ENCODE results near the gene FMN1.

Gene FMN1

DNA sequence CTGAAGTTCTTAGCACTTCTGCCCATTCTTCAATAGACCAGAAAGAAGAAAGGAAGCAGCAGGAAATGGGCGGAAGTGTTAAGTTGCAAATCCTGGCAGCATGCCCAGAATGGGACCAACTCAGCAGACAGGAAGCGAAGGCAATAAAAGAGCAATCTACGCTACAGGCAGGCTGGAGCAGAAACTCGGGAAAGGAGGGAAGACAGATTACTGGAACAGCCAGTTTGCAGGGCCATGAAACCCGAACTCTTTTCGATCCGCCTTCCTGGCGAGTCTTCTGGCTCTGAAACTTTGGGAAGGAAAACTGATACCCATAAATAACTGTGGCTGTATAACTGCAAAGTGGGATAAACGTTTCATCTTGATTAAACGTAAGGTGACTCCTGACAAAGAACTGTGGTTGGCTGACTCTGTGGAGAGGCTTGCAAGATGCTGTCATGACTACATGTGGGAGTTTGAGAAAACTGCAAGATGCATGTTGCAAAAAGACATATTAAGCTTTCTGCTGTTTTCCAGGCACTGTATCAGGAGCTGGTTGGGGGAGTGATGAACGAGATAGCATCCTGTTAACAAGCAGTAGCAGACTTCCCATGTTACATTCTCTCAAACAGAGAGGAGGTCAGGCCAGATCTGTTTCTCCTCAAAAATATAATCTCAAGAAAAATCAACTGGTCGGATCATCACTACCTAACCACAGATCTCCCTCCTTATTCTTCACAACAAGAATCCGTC, 67.8 kb downstream of the FMN1 start:
- DNase-seq (ENCODE audit: low read depth in 2 of 3, low spot score in 2 of 3) = peak in 1 of 3 experiments; percentile 19

- no peak for DNase-seq (ENCODE audit: low read depth in 2 of 3, low spot score in 2 of 3)
Measured at GRCh38 chr15:33125894-33126537, 68.5 kb downstream of the FMN1 start.

DNA sequence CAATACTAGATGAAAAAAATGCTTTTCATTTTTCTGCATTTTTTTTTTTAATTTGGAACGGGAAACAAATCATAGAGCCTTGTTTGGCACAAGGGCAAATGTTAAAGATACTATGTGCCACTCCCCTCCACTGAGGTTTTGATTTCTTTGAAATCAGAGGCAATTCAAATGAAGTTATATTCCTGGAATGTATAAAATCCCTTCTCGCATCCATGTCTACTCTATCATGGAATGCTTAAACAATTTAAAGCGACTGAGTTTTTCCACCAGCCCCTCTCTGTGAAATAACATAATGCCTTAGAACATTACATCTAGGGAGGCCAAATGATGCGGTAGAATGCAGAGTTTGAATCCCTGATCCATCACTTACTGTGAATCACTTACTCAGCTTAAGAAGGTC, 69.7 kb downstream of the FMN1 start:
- no peak for DNase-seq (ENCODE audit: low read depth in 2 of 3, low spot score in 2 of 3)

- no peak for DNase-seq (ENCODE audit: low read depth in 2 of 3, low spot score in 2 of 3)
Measured at GRCh38 chr15:33124279-33124678, 70.2 kb downstream of the FMN1 start.

DNA sequence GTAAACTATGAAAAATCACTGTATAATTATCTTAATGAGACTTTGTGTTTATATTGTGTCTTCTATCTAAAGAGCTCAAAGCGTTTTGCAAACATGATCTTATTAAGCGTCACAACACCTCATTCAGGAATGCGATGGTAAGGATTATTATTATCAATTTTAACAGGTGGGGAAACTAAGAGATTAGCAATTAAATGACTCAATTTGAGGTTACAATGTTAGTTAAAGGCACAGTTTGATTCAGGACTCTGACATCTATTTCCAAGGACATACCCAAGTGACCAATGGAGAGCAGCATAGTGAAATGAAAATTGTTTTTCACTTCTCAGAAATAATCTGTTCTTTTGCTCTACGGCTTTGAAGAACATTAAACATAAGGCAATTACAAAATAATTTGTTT, 74.6 kb downstream of the FMN1 start:
- no peak for DNase-seq (ENCODE audit: low read depth in 2 of 3, low spot score in 2 of 3)

GRCh38 chr15:33119273-33119672, 75.2 kb downstream of the FMN1 start:
- DNase-seq (ENCODE audit: low read depth in 2 of 3, low spot score in 2 of 3) = no peak

DNA sequence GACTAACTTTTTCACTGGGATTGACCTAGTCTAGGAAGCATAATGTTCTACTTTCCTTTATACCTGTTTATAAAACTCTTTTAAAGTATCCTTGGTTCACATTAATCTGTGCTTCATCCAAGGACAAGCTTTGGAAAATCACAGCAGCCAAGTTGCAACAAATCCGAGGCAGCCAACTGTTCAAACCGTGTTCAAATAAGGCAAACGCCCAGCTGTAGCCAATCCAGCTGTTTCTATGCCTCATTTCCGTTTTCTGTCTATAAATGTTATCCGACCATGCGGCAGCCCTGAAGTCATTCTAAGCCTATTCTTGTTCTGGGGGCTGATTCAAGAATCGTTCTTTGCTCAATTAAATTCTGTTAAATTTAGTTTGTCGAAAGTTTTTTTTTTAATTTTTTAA, 78.3 kb downstream of the FMN1 start:
- no peak for DNase-seq (ENCODE audit: low read depth in 2 of 3, low spot score in 2 of 3)

GRCh38 chr15:33115191-33115861, 79.2 kb downstream of the FMN1 start:
- no peak for DNase-seq (ENCODE audit: low read depth in 2 of 3, low spot score in 2 of 3)

GRCh38 chr15:33114374-33114717, 80.2 kb downstream of the FMN1 start:
- no peak for DNase-seq (ENCODE audit: low read depth in 2 of 3, low spot score in 2 of 3)

- no peak for DNase-seq (ENCODE audit: low read depth in 2 of 3, low spot score in 2 of 3)
Measured at GRCh38 chr15:33113666-33114373, 80.7 kb downstream of the FMN1 start.

DNA sequence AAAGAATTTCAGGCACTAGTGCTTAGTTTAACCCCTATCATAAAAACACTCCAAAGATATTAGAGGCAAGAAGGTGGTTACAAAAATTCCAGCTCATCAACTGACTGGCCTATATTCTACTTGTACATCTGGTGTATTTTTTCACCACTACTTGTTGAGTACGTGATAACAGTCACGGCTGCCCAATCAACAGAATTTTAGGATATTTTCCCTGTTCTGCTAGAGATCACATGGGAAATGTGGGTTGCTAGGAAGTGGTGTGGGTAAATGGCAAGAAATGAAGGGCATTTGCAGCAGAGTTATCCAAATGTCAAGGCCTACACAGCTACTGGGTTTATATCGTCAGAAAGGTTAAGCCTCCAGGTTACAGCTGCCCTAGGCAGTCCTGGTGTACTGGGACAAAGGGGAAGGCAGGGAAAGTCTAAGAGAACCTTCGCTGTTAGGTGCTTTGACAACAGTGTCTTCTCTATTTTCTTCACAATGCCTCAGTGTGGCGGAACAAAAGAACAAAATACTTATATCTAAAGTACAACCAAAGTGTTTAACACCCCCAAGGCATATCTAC, 81.9 kb downstream of the FMN1 start:
- no peak for DNase-seq (ENCODE audit: low read depth in 2 of 3, low spot score in 2 of 3)

DNA sequence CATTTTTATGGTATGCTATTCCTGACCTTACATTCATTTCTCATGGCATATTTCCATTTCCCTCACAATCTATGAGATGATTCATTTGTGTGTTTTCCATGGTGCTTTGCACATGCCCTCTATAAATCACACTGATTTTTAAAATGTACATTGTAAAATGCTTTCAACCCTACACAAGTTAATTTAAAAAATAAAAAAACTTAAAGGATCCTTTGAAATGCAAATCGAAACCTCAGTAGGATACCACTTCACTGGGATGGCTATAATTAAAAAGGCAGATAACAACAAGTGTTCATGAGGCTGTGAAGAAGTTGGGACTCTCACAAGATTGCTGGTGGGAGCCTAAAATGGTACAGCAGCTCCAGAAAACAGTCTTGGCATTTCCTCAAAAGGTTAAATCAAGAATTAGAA, 83.5 kb downstream of the FMN1 start:
- DNase-seq (ENCODE audit: low read depth in 2 of 3, low spot score in 2 of 3) = no peak

DNA sequence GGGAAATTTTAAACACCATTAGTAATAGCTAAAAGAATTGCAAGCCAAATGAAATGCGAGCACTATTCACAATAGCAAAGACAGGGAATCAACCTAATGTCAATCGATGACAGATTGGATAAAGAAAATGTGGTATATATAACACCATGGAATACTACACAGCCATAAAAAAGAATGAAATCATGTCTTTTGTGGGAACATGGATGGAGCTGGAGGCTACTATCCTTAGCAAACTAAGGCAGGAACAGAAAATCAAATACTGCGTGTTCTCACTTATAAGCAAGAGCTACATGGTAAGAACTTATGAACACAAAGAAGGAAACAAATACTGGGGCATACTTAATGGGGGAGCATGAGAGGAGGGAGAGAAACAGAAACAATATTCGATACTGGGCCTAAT, 85.2 kb downstream of the FMN1 start:
- no peak for DNase-seq (ENCODE audit: low read depth in 2 of 3, low spot score in 2 of 3)

- no peak for DNase-seq (ENCODE audit: low read depth in 2 of 3, low spot score in 2 of 3)
Measured at GRCh38 chr15:33108518-33108917, 86.0 kb downstream of the FMN1 start.

DNA sequence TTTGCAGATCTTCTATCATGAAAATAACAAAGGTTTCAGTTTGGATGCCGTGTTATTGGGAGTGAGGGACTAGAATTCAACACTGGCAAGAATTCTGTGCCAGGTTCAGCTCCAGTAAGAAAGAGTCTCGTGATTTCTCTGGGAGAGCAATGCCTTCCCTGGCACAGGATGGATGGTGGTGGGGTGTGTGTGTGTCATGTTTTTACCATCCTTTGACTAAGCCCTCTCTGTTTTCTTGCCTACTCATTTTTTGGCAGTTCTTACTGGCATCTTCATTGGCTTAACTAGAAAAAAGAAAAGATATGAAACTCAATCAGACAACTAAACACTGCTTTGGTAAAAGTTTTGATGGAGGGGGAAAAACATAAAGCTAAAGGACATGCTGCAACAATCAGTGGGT, 86.6 kb downstream of the FMN1 start:
- DNase-seq (ENCODE audit: low read depth in 2 of 3, low spot score in 2 of 3) = no peak

DNA sequence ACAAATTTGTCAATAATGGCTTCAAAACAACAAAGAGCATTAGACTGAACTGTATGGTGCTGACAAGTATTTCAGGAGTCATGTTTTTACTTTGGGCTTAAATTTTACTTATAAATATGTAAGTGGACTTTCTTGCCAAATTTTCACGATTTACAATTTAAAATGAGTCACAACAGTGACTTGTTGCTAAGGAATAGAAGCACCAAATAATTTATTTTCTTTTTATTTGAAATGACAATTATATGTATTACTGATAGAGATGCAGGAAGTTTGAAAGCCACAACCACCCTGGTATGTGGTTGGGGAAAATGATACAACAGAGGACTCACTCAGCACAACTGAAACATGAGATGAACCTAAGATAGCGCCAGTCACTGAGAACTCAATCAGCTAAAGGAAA, 90.3 kb downstream of the FMN1 start:
- no peak for DNase-seq (ENCODE audit: low read depth in 2 of 3, low spot score in 2 of 3)

GRCh38 chr15:33101036-33101435, 93.5 kb downstream of the FMN1 start:
- DNase-seq (ENCODE audit: low read depth in 2 of 3, low spot score in 2 of 3) = no peak

GRCh38 chr15:33100314-33100713, 94.2 kb downstream of the FMN1 start:
- no peak for DNase-seq (ENCODE audit: low read depth in 2 of 3, low spot score in 2 of 3)

- DNase-seq (ENCODE audit: low read depth in 2 of 3, low spot score in 2 of 3) = no peak
Measured at GRCh38 chr15:33099739-33100138, 94.8 kb downstream of the FMN1 start.

- DNase-seq (ENCODE audit: low read depth in 2 of 3, low spot score in 2 of 3) = no peak
Measured at GRCh38 chr15:33099213-33099612, 95.3 kb downstream of the FMN1 start.

Data from activated CD8-positive, alpha-beta memory T cell treated with anti-CD3 and anti-CD28 coated beads for 48 hours (primary cell).